Dermis blood vessel endothelial cell (primary cell): ENCODE measurements around the gene PTGER2. TPM values are rescaled to one million over a fixed set of nuclear protein-coding genes. Genes with fewer than 3 reads are reported as not detected.

ENCODE experiments used
- DNase-seq: peaks from one replicate; pipeline ENCODE4 v3.0.0; 2010
- total RNA-seq: library from RNA; depleted of rRNA; stranded (reverse); fragments of >200 nt; gene quantifications from 2 replicates; pipeline ENCODE4 v1.2.3, GENCODE V29; 2014

PTGER2 gene
- total RNA-seq, 1 donor from 2014 or later: 0.34 TPM

GRCh38 chr14:52307376-52307775 is 6.7 kb upstream of the PTGER2 start:
- DNase-seq: no peak

GRCh38 chr14:52307905-52308304 is 6.2 kb upstream of the PTGER2 start:
- no peak for DNase-seq

- DNase-seq: no peak
Observed at GRCh38 chr14:52310541-52310940, 3.6 kb upstream of the PTGER2 start.

GRCh38 chr14:52312931-52313355 is 1.2 kb upstream of the PTGER2 start:
- DNase-seq: no peak

- peak; percentile 7 for DNase-seq
Observed at GRCh38 chr14:52313462-52313861, 650 bp upstream of the PTGER2 start.

GRCh38 chr14:52314595-52315354 is 663 bp downstream of the PTGER2 start:
- peak; percentile 28 for DNase-seq

- DNase-seq: no peak
Observed at GRCh38 chr14:52315355-52315718, 1.2 kb downstream of the PTGER2 start.

- DNase-seq: no peak
Observed at GRCh38 chr14:52318062-52318461, 4.0 kb downstream of the PTGER2 start.

GRCh38 chr14:52318826-52319645 is 4.9 kb downstream of the PTGER2 start:
- no peak for DNase-seq

- DNase-seq: no peak
Observed at GRCh38 chr14:52319919-52320318, 5.8 kb downstream of the PTGER2 start.

- DNase-seq: no peak
Observed at GRCh38 chr14:52325126-52325525, 11.0 kb downstream of the PTGER2 start.

- DNase-seq: no peak
Observed at GRCh38 chr14:52325630-52326029, 11.5 kb downstream of the PTGER2 start.

GRCh38 chr14:52327374-52328226 is 13.5 kb downstream of the PTGER2 start:
- DNase-seq: no peak

- no peak for DNase-seq
Observed at GRCh38 chr14:52328276-52328675, 14.2 kb downstream of the PTGER2 start.

- no peak for DNase-seq
Observed at GRCh38 chr14:52329678-52330369, 15.7 kb downstream of the PTGER2 start.

- no peak for DNase-seq
Observed at GRCh38 chr14:52332269-52332668, 18.2 kb downstream of the PTGER2 start.

GRCh38 chr14:52333108-52333507 is 19.0 kb downstream of the PTGER2 start:
- no peak for DNase-seq

- DNase-seq: peak; percentile 20
Observed at GRCh38 chr14:52333823-52334657, 19.9 kb downstream of the PTGER2 start.

GRCh38 chr14:52336241-52336640 is 22.1 kb downstream of the PTGER2 start:
- no peak for DNase-seq

- peak; percentile 82 for DNase-seq
Observed at GRCh38 chr14:52338051-52338681, 24.1 kb downstream of the PTGER2 start.

GRCh38 chr14:52339262-52339661 is 25.1 kb downstream of the PTGER2 start:
- no peak for DNase-seq
